Esophagus muscularis mucosa (tissue), 4 donors: Measurements from ENCODE around the gene MCOLN2. TPM values are rescaled to one million over a fixed set of nuclear protein-coding genes. Genes with fewer than 3 reads are reported as not detected.

ENCODE experiments used
- DNase-seq: peaks from one replicate; pipeline ENCODE4 v3.0.0-alpha.2; 2017; ENCODE audit errors: extremely low spot score
- H3K27ac ChIP-seq, 4 donors: fragments of 200-600 bp; sonication (generic); replicated peaks in 1 of 4; 1 replicate in 3 of 4; 2 replicates in 1 of 4; pipeline ENCODE4 v1.5.1; 2016 to 2019; ENCODE audit warnings: mild to moderate bottlenecking in 1 of 4
- H3K27me3 ChIP-seq, 4 donors: fragments of 200-600 bp; sonication (generic); one replicate each; pipeline versions ENCODE4 v1.5.1 to v1.6.0; 2016 to 2019
- H3K36me3 ChIP-seq, 4 donors: fragments of 200-600 bp; sonication (generic); one replicate each; pipeline ENCODE4 v1.5.1; 2016 to 2019
- H3K4me1 ChIP-seq, 4 donors: fragments of 200-600 bp; sonication (generic); one replicate each; pipeline ENCODE4 v1.5.1; 2016 to 2019
- H3K4me3 ChIP-seq, 4 donors: fragments of 200-600 bp; sonication (generic); 1 replicate in 2 of 4; 2 replicates in 2 of 4; pipeline ENCODE4 v1.5.1; 2016 to 2019; ENCODE audit warnings: mild to moderate bottlenecking in 4 of 4, moderate library complexity in 1 of 4
- H3K9me3 ChIP-seq, 4 donors: fragments of 200-600 bp; sonication (generic); 1 replicate in 3 of 4; 2 replicates in 1 of 4; pipeline ENCODE4 v1.5.1; 2016 to 2019
- CTCF ChIP-seq, 3 experiments: fragments of 200-600 bp in 2 of 3; fragments of 450-650 bp in 1 of 3; sonication (generic) in 2 of 3; IDR thresholded peaks; one replicate each; pipeline ENCODE4 v1.5.1; 2017 to 2019; ENCODE audit warnings: antibody characterized with exemption in 3 of 3, mild to moderate bottlenecking in 2 of 3, moderate library complexity in 1 of 3
- EP300 ChIP-seq: sonication (generic); formaldehyde crosslinking; IDR thresholded peaks from one replicate; pipeline ENCODE4 v1.6.1; 2017; ENCODE audit warnings: antibody characterized with exemption
- POLR2A ChIP-seq: fragments of 450-650 bp; IDR thresholded peaks from one replicate; pipeline ENCODE4 v1.6.1; 2017; ENCODE audit warnings: antibody characterized with exemption, moderate library complexity, mild to moderate bottlenecking, low read depth
- POLR2AphosphoS5 ChIP-seq, 2 donors: sonication (generic); formaldehyde crosslinking; IDR thresholded peaks; one replicate each; pipeline ENCODE4 v1.6.1; 2017; ENCODE audit warnings: antibody characterized with exemption in 2 of 2
- WGBS: methylation state at CpG from one replicate; pipeline ENCODE4 v1.1.5; 2018; 5-methylcytosine and 5-hydroxymethylcytosine counted together
- intact Hi-C: fragments of 100-400 bp; cut with DNase I; formaldehyde crosslinking; loops from one replicate; pipeline ENCODE4 v1.15.1; 2023
- total RNA-seq, 4 donors: library from RNA; depleted of rRNA; stranded (reverse); fragments of >200 nt; gene quantifications; one replicate each; pipeline versions ENCODE4 v1.1.0 to v1.2.1, GENCODE V29; 2016

MCOLN2 gene
- total RNA-seq, 4 donors from 2014 or later: under 0.01 to 0.83 (median 0.18) TPM

- no peak overlapping the region for H3K4me3 ChIP-seq
- DNase-seq: no peak
- WGBS: 86% methylated on average over 1 of the region's 1 CpG
- H3K27ac ChIP-seq: no peak overlapping the region
- no peaks in the 10 kb centered on the region for H3K9me3 ChIP-seq
- intact Hi-C loops: no loop called here
- TF ChIP-seq EP300 (no peak), POLR2A (no peak), POLR2AphosphoS5 (IDR thresholded peaks at IDR 0.05) (no peak), CTCF (IDR thresholded peaks at IDR 0.05) (no peak)
- no peaks in the 10 kb centered on the region for H3K36me3 ChIP-seq
- peaks cover 0 to 8% (median 0%) of the 10 kb centered on the region in 4 donors for H3K27me3 ChIP-seq
- H3K4me1 ChIP-seq: no peaks in the 10 kb centered on the region
Measured at GRCh38 chr1:84899969-84900368, 96.9 kb downstream of the MCOLN2 start.

GRCh38 chr1:84896279-84896678 is 100.6 kb downstream of the MCOLN2 start:
- H3K4me1 ChIP-seq: peaks cover 0 to 14% (median 11%) of the 10 kb centered on the region in 4 donors
- WGBS: 81% methylated on average over 2 of the region's 2 CpGs
- DNase-seq: no peak
- intact Hi-C loops: no loop called here
- no peaks in the 10 kb centered on the region for H3K9me3 ChIP-seq
- no peak overlapping the region for H3K27ac ChIP-seq
- H3K27me3 ChIP-seq: peaks cover 0 to 45% (median 6%) of the 10 kb centered on the region in 4 donors
- no peaks in the 10 kb centered on the region for H3K36me3 ChIP-seq
- no peak for TF ChIP-seq POLR2AphosphoS5 (IDR thresholded peaks at IDR 0.05)
- TF ChIP-seq EP300: no peak
- no peak for TF ChIP-seq POLR2A
- TF ChIP-seq CTCF (IDR thresholded peaks at IDR 0.05): no peak
- no peak overlapping the region for H3K4me3 ChIP-seq

GRCh38 chr1:84892705-84893618 is 104.0 kb downstream of the MCOLN2 start, which contains the start of gene LPAR3:
Gene LPAR3, minus strand, starts transcription at chr1:84893206. Its CDS starts 27,086 bp downstream, at chr1:84866120.
- 6% methylated on average over 12 of the region's 93 CpGs for WGBS
- peak within 1 kb of the TSS; percentile 13 to 38 (median 28) for H3K4me3 ChIP-seq
- H3K27me3 ChIP-seq: peaks cover 0 to 45% (median 6%) of the 10 kb centered on the region in 4 donors
- TF ChIP-seq POLR2AphosphoS5 (IDR thresholded peaks at IDR 0.05) (no peak), CTCF (IDR thresholded peaks at IDR 0.05) (no peak), EP300 (no peak), POLR2A (no peak)
- H3K36me3 ChIP-seq: no peaks in the 10 kb centered on the region
- no peak within 1 kb of the TSS for H3K27ac ChIP-seq
- H3K9me3 ChIP-seq: no peaks in the 10 kb centered on the region
- intact Hi-C loops: no loop called here
- H3K4me1 ChIP-seq: peaks cover 0 to 14% (median 11%) of the 10 kb centered on the region in 4 donors
- peak; percentile 57 for DNase-seq

- intact Hi-C loops: no loop called here
- no peak overlapping the region for H3K4me3 ChIP-seq
Measured at GRCh38 chr1:84890566-84890965, 106.3 kb downstream of the MCOLN2 start.

More at GRCh38 chr1:84890566-84890965, 106.3 kb downstream of the MCOLN2 start:
- no peaks in the 10 kb centered on the region for H3K9me3 ChIP-seq
- 63% methylated on average over 1 of the region's 2 CpGs for WGBS
- peak; percentile 70 for DNase-seq
- H3K4me1 ChIP-seq: peaks cover 0 to 14% (median 11%) of the 10 kb centered on the region in 4 donors
- peaks cover 0 to 42% (median 6%) of the 10 kb centered on the region in 4 donors for H3K27me3 ChIP-seq
- H3K27ac ChIP-seq: no peak overlapping the region
- TF ChIP-seq EP300 (no peak), POLR2A (no peak), CTCF (IDR thresholded peaks at IDR 0.05) (no peak), POLR2AphosphoS5 (IDR thresholded peaks at IDR 0.05) (no peak)
- no peaks in the 10 kb centered on the region for H3K36me3 ChIP-seq
